Measurements from ENCODE around the gene EZR. TPM values are rescaled to one million over a fixed set of nuclear protein-coding genes. Genes with fewer than 3 reads are reported as not detected.

The EZR gene
- total and polyA plus RNA-seq, 10 of the 15 experiments (the other 5 are each of a cell fraction or from before 2014, with no cell fraction given), result 79.1 to 282 (median 161) TPM

DNA sequence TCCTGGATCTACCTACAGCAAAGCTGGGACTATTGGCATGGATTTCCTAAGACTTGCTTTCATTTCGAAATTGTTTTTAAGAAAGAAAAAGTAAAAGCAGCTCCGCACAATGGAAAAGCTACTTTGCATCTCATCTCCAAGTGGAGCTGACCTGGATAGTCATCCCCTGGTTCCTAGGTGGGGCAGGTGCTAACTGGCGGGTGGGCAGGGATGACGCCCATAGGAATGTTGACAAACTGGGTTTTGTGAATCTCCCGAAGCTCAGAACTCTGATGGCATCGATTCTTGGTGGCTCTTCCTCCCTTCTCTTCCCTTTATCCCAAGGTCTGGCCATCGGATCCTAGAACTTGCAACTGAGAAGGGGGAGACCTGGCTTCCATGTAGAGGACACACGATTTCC is 12.4 kb upstream of the EZR start (continued):
- TF ChIP-seq JUND (IDR thresholded peaks at IDR 0.05; ENCODE audit: low read depth, low read length) (no peak), NR2C1 (IDR thresholded peaks at IDR 0.05) (no peak), SMC3 (IDR thresholded peaks at IDR 0.05; ENCODE audit: borderline replicate concordance, low read length) (no peak)

DNA sequence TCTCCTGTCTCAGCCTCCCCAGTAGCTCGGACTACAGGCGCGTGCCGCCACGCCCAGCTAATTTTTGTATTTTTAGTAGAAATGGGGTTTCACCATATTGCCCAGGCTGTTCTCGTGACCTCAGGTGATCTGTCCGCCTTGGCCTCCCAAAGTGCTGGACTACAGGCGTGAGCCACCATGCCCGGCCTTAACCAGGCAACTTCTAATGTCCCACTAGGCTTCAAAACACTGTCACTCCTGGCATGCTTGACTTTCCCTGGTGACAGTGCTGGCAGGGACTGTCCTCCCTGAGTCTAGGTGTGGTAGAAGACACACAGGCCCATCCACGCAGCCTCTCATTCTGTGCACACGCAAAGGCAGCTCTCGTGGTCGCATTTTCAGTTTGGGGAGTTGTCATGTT is 11.6 kb upstream of the EZR start:
- no peak overlapping the region for H3K9ac ChIP-seq (ENCODE audit: control insufficient read depth, insufficient read depth, low read length)
- peaks cover 15% of the 10 kb centered on the region for H3K4me1 ChIP-seq (ENCODE audit: control insufficient read depth, insufficient read depth, low read length)
- no peak for FAIRE-seq
- intact Hi-C loops (cut with micrococcal nuclease; ENCODE audit: unreplicated experiment), result no loop called here
- no TSS peak for BruUV-seq (replicated peaks)
- in situ Hi-C loops (cut with MboI), result no loop called here
- ATAC-seq, result no peak
- ChIA-PET SMC1A (ENCODE audit: uncharacterized antibody, unreplicated experiment) (interaction anchor here (0.6 to 1.5 kb wide), 6 partner anchors 13 to 130 kb away, joined by 3 to 5 read pairs (median 3); no protein-coding TSS in a partner anchor), CTCF (no interaction called here), RAD21 (ENCODE audit: unreplicated experiment) (no interaction called here), POLR2A (interaction anchor here (2.3 kb wide), 1 partner anchor 22 kb away, joined by 6 read pairs; no protein-coding TSS in a partner anchor)
- DNase-seq (ENCODE audit: low read depth, low spot score), result no peak
- H3K4me3 ChIP-seq, result no peak overlapping the region
- H3K27me3 ChIP-seq (replicated peaks in 1 of 2; ENCODE audit: control insufficient read depth in 2 of 2, insufficient read depth in 2 of 2, low read length in 1 of 2), result no peaks in the 10 kb centered on the region
- H2AFZ ChIP-seq (ENCODE audit: control insufficient read depth, low read depth, low read length), result no peak overlapping the region
- H3K9me3 ChIP-seq (replicated peaks; ENCODE audit: control insufficient read depth, insufficient read depth, low read length), result no peaks in the 10 kb centered on the region
- H3K79me2 ChIP-seq (ENCODE audit: control insufficient read depth, insufficient read depth, low read length), result no peaks in the 10 kb centered on the region
- no peaks in the 10 kb centered on the region for H3K36me3 ChIP-seq (ENCODE audit: control insufficient read depth in 2 of 2, insufficient read depth in 2 of 2, low read length in 1 of 2)
- H3K27ac ChIP-seq (ENCODE audit: control insufficient read depth, insufficient read depth), result no peak overlapping the region
- no peak overlapping the region for H3K4me2 ChIP-seq (ENCODE audit: control insufficient read depth, insufficient read depth)
- 97% methylated on average over 13 of the region's 13 CpGs for WGBS (ENCODE audit: insufficient coverage, insufficient replicate concordance, low lambda C conversion rate, missing lambda C conversion rate)
- H4K20me1 ChIP-seq (ENCODE audit: control insufficient read depth, insufficient read depth), result no peaks in the 10 kb centered on the region
- TF ChIP-seq, protein P1, sequence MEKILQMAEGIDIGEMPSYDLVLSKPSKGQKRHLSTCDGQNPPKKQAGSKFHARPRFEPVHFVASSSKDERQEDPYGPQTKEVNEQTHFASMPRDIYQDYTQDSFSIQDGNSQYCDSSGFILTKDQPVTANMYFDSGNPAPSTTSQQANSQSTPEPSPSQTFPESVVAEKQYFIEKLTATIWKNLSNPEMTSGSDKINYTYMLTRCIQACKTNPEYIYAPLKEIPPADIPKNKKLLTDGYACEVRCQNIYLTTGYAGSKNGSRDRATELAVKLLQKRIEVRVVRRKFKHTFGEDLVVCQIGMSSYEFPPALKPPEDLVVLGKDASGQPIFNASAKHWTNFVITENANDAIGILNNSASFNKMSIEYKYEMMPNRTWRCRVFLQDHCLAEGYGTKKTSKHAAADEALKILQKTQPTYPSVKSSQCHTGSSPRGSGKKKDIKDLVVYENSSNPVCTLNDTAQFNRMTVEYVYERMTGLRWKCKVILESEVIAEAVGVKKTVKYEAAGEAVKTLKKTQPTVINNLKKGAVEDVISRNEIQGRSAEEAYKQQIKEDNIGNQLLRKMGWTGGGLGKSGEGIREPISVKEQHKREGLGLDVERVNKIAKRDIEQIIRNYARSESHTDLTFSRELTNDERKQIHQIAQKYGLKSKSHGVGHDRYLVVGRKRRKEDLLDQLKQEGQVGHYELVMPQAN (conservative IDR thresholded peaks at IDR 0.05), result no peak
- no peak for TF ChIP-seq KLF5 (IDR thresholded peaks at IDR 0.05; ENCODE audit: partially characterized antibody)
- TF ChIP-seq MYB (IDR thresholded peaks at IDR 0.05; ENCODE audit: borderline replicate concordance, low read depth, low read length), result no peak
- no peak for TF ChIP-seq ZBED1 (IDR thresholded peaks at IDR 0.05; ENCODE audit: borderline replicate concordance)
- TF ChIP-seq, protein P2, sequence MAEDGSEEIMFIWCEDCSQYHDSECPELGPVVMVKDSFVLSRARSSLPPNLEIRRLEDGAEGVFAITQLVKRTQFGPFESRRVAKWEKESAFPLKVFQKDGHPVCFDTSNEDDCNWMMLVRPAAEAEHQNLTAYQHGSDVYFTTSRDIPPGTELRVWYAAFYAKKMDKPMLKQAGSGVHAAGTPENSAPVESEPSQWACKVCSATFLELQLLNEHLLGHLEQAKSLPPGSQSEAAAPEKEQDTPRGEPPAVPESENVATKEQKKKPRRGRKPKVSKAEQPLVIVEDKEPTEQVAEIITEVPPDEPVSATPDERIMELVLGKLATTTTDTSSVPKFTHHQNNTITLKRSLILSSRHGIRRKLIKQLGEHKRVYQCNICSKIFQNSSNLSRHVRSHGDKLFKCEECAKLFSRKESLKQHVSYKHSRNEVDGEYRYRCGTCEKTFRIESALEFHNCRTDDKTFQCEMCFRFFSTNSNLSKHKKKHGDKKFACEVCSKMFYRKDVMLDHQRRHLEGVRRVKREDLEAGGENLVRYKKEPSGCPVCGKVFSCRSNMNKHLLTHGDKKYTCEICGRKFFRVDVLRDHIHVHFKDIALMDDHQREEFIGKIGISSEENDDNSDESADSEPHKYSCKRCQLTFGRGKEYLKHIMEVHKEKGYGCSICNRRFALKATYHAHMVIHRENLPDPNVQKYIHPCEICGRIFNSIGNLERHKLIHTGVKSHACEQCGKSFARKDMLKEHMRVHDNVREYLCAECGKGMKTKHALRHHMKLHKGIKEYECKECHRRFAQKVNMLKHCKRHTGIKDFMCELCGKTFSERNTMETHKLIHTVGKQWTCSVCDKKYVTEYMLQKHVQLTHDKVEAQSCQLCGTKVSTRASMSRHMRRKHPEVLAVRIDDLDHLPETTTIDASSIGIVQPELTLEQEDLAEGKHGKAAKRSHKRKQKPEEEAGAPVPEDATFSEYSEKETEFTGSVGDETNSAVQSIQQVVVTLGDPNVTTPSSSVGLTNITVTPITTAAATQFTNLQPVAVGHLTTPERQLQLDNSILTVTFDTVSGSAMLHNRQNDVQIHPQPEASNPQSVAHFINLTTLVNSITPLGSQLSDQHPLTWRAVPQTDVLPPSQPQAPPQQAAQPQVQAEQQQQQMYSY (CRISPR knock-in tag; IDR thresholded peaks at IDR 0.05), result no peak
- TF ChIP-seq EED (IDR thresholded peaks at IDR 0.05; ENCODE audit: low read depth), result no peak
- no peak for TF ChIP-seq RELA (IDR thresholded peaks at IDR 0.05; ENCODE audit: borderline replicate concordance, partially characterized antibody)
- no peak for TF ChIP-seq MEF2B (IDR thresholded peaks at IDR 0.05; ENCODE audit: partially characterized antibody, poor library complexity, severe bottlenecking)
- no peak for TF ChIP-seq NRF1 (conservative IDR thresholded peaks at IDR 0.05; ENCODE audit: low read depth, low read length)
- no peak for TF ChIP-seq HDAC6 (IDR thresholded peaks at IDR 0.05; ENCODE audit: unreplicated experiment)
- TF ChIP-seq FOXK2 (IDR thresholded peaks at IDR 0.05), result no peak
- no peak for TF ChIP-seq RCOR1 (conservative IDR thresholded peaks at IDR 0.05; ENCODE audit: low read depth, low read length)
- TF ChIP-seq, protein P3, sequence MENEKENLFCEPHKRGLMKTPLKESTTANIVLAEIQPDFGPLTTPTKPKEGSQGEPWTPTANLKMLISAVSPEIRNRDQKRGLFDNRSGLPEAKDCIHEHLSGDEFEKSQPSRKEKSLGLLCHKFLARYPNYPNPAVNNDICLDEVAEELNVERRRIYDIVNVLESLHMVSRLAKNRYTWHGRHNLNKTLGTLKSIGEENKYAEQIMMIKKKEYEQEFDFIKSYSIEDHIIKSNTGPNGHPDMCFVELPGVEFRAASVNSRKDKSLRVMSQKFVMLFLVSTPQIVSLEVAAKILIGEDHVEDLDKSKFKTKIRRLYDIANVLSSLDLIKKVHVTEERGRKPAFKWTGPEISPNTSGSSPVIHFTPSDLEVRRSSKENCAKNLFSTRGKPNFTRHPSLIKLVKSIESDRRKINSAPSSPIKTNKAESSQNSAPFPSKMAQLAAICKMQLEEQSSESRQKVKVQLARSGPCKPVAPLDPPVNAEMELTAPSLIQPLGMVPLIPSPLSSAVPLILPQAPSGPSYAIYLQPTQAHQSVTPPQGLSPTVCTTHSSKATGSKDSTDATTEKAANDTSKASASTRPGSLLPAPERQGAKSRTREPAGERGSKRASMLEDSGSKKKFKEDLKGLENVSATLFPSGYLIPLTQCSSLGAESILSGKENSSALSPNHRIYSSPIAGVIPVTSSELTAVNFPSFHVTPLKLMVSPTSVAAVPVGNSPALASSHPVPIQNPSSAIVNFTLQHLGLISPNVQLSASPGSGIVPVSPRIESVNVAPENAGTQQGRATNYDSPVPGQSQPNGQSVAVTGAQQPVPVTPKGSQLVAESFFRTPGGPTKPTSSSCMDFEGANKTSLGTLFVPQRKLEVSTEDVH (IDR thresholded peaks at IDR 0.05; ENCODE audit: low read depth, partially characterized antibody), result no peak
